ENCODE measurements around the gene CASP7. TPM values are rescaled to one million over a fixed set of nuclear protein-coding genes. Genes with fewer than 3 reads are reported as not detected.

The CASP7 gene
- total RNA-seq, 4 donors from 2014 or later, result 13.7 to 29.2 (median 20.1) TPM

GRCh38 chr10:113681533-113682470, 2.1 kb downstream of the CASP7 start:
- H3K27ac ChIP-seq, result peak overlapping the region in 3 of 4 donors; percentile 93 to 99 (median 96)
- peaks cover 0 to 4% (median 0%) of the 10 kb centered on the region in 3 donors for H3K9me3 ChIP-seq
- TF ChIP-seq CTCF (IDR thresholded peaks at IDR 0.05) (no peak), POLR2A (IDR thresholded peaks at IDR 0.05) (no peak), EP300 (IDR thresholded peaks at IDR 0.05) (no peak), POLR2AphosphoS5 (IDR thresholded peaks at IDR 0.05) (no peak)

DNA sequence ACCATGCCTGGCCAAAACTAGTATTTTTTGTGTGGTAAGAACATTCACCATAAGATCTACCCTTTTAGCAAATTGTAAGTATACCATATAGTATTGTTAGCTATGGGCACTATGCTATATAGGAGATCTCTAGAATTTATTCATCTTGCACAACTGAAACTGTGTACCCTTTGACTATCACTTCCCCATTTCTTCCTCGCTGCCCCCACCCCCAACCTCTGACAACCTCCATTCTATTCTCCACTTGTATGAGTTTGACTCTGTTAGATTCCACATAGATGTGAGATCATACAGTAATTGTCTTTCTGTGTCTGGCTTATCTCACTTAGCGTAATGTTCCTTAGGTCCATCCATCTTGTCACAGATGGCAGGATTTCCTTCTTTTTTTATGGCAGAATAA, 3.6 kb downstream of the CASP7 start:
- ATAC-seq, result no peak
- WGBS, 2 donors (ENCODE audit: low coverage in 1 of 2), result 94% methylated on average over 2 of the region's 2 CpGs
- no peaks in the 10 kb centered on the region for H3K36me3 ChIP-seq
- peaks cover 0 to 31% (median 3%) of the 10 kb centered on the region in 3 donors for H3K4me1 ChIP-seq
- no peaks in the 10 kb centered on the region for H3K27me3 ChIP-seq
- no peak overlapping the region for H3K4me3 ChIP-seq
- H3K27ac ChIP-seq, result no peak overlapping the region
- peaks cover 0 to 18% (median 0%) of the 10 kb centered on the region in 3 donors for H3K9me3 ChIP-seq
- TF ChIP-seq CTCF (IDR thresholded peaks at IDR 0.05) (no peak), POLR2AphosphoS5 (IDR thresholded peaks at IDR 0.05) (no peak), EP300 (IDR thresholded peaks at IDR 0.05) (no peak), POLR2A (IDR thresholded peaks at IDR 0.05) (no peak)

More at GRCh38 chr10:113681533-113682470, 2.1 kb downstream of the CASP7 start:
- Histone ChIP-seq H3K36me3 (no peaks in the 10 kb centered on the region), H3K4me1 (peaks cover 0 to 33% (median 3%) of the 10 kb centered on the region in 3 donors), H3K27me3 (no peaks in the 10 kb centered on the region), H3K4me3 (no peak overlapping the region)
- no peak for ATAC-seq
- WGBS, 2 donors (ENCODE audit: low coverage in 1 of 2), result 68% methylated on average over 4 to 5 of the region's 5 CpGs

DNA sequence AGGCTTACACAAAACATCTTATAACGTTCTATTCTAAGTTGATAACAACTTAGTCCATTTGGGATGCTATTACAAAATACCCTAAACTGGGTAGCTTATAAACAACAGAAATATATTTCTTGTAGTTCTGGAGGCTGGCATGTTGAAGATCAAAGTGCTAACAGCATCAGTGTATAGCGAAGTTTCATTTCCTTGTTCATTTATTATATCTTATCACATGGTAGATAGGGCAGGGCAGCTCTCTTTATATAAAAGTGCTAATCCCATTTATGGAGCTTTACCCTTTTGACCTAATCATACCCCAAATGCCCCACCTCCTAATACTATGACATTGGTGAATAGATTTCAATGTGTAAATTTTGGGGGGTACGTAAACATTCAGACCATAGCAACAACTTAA, 6.3 kb downstream of the CASP7 start:
- H3K27ac ChIP-seq, result no peak overlapping the region
- TF ChIP-seq CTCF (IDR thresholded peaks at IDR 0.05), result no peak
- no peak for TF ChIP-seq EP300 (IDR thresholded peaks at IDR 0.05)
- no peak for TF ChIP-seq POLR2A (IDR thresholded peaks at IDR 0.05)
- TF ChIP-seq POLR2AphosphoS5 (IDR thresholded peaks at IDR 0.05), result no peak
- peaks cover 0 to 18% (median 0%) of the 10 kb centered on the region in 3 donors for H3K9me3 ChIP-seq
- no peak overlapping the region for H3K4me3 ChIP-seq
- no peak for ATAC-seq
- no peaks in the 10 kb centered on the region for H3K36me3 ChIP-seq
- WGBS, 2 donors (ENCODE audit: low coverage in 1 of 2), result 93 to 98% methylated on average over 3 of the region's 3 CpGs
- H3K27me3 ChIP-seq, result no peaks in the 10 kb centered on the region
- peaks cover 0 to 18% (median 3%) of the 10 kb centered on the region in 3 donors for H3K4me1 ChIP-seq

DNA sequence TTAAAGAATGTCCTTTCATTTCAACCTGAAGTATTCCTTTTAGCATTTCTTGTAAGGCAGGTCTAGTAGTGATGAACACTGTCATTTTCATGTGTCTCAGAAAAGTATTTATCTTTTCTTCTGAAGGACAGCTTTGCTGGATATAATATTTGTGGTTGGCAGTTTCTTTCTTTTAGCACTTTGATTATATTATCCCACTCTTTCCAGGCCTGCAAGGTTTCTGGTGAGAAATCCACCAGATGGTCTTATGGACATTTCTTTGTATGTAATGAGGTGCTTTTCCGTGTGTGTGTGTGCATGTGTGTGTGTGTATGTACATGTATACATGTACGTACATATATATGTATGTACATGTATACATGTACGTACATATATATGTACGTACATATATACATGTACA, 7.3 kb downstream of the CASP7 start:
- TF ChIP-seq CTCF (IDR thresholded peaks at IDR 0.05) (no peak), POLR2A (IDR thresholded peaks at IDR 0.05) (no peak), POLR2AphosphoS5 (IDR thresholded peaks at IDR 0.05) (no peak), EP300 (IDR thresholded peaks at IDR 0.05) (no peak)
- Histone ChIP-seq H3K4me1 (peaks cover 0 to 8% (median 0%) of the 10 kb centered on the region in 3 donors), H3K27me3 (no peaks in the 10 kb centered on the region), H3K36me3 (peaks cover 0 to 3% of the 10 kb centered on the region in 2 donors), H3K4me3 (no peak overlapping the region), H3K27ac (no peak overlapping the region), H3K9me3 (peaks cover 0 to 18% (median 0%) of the 10 kb centered on the region in 3 donors)
- no peak for ATAC-seq
- WGBS, 2 donors (ENCODE audit: low coverage in 1 of 2), result 73 to 97% methylated on average over 4 of the region's 4 CpGs

All from gastroesophageal sphincter (tissue), 4 donors.